Measurements from ENCODE around the gene MCHR1.
"Not testable (repeated sequence)": the region's sequence is repeated elsewhere in the genome, so short reads cannot be mapped to it uniquely, and the experiment has no call there.

The MCHR1 gene

GRCh38 chr22:40645579-40646197, 33.6 kb upstream of the MCHR1 start:
- no peak for TF ChIP-seq CTCF (IDR thresholded peaks at IDR 0.05; ENCODE audit: control insufficient read depth, insufficient read depth, low read depth, low read length, missing control alignments)

GRCh38 chr22:40648386-40648785, 30.9 kb upstream of the MCHR1 start:
- H3K4me3 ChIP-seq (ENCODE audit: control insufficient read depth, low read depth, low read length): no peak overlapping the region
- TF ChIP-seq CTCF (IDR thresholded peaks at IDR 0.05; ENCODE audit: control insufficient read depth, insufficient read depth, low read depth, low read length, missing control alignments): no peak
- no peak for DNase-seq (ENCODE audit: low read depth)

More at GRCh38 chr22:40645579-40646197, 33.6 kb upstream of the MCHR1 start:
- no peak for DNase-seq (ENCODE audit: low read depth)
- H3K4me3 ChIP-seq (ENCODE audit: control insufficient read depth, low read depth, low read length): no peak overlapping the region

- no peak for TF ChIP-seq CTCF (IDR thresholded peaks at IDR 0.05; ENCODE audit: control insufficient read depth, insufficient read depth, low read depth, low read length, missing control alignments)
- no peak overlapping the region for H3K4me3 ChIP-seq (ENCODE audit: control insufficient read depth, low read depth, low read length)
- no peak for DNase-seq (ENCODE audit: low read depth)
These were observed 28.2 kb upstream of the MCHR1 start for GRCh38 chr22:40651057-40651456.

GRCh38 chr22:40651563-40652501, 27.5 kb upstream of the MCHR1 start:
- peak overlapping the region; percentile 62 for H3K4me3 ChIP-seq (ENCODE audit: control insufficient read depth, low read depth, low read length)
- TF ChIP-seq CTCF (IDR thresholded peaks at IDR 0.05; ENCODE audit: control insufficient read depth, insufficient read depth, low read depth, low read length, missing control alignments): peak; percentile 6
- DNase-seq (ENCODE audit: low read depth): peak; percentile 98

GRCh38 chr22:40653361-40653760, 25.9 kb upstream of the MCHR1 start:
- TF ChIP-seq CTCF (IDR thresholded peaks at IDR 0.05; ENCODE audit: control insufficient read depth, insufficient read depth, low read depth, low read length, missing control alignments): no peak
- H3K4me3 ChIP-seq (ENCODE audit: control insufficient read depth, low read depth, low read length): no peak overlapping the region
- no peak for DNase-seq (ENCODE audit: low read depth)

- DNase-seq (ENCODE audit: low read depth): peak; percentile 39
- peak; percentile 38 for TF ChIP-seq CTCF (IDR thresholded peaks at IDR 0.05; ENCODE audit: control insufficient read depth, insufficient read depth, low read depth, low read length, missing control alignments)
These were observed 24.6 kb upstream of the MCHR1 start for GRCh38 chr22:40654522-40655167.

GRCh38 chr22:40655941-40656340, 23.3 kb upstream of the MCHR1 start:
- H3K4me3 ChIP-seq (ENCODE audit: control insufficient read depth, low read depth, low read length); DNase-seq (ENCODE audit: low read depth): not testable (repeated sequence)

More at GRCh38 chr22:40654522-40655167, 24.6 kb upstream of the MCHR1 start:
- H3K4me3 ChIP-seq (ENCODE audit: control insufficient read depth, low read depth, low read length): no peak overlapping the region

- not testable (repeated sequence) for H3K4me3 ChIP-seq (ENCODE audit: control insufficient read depth, low read depth, low read length); DNase-seq (ENCODE audit: low read depth)
These were observed 22.6 kb upstream of the MCHR1 start for GRCh38 chr22:40656651-40657050.
